Hepatocyte (in vitro differentiated cells): ENCODE results near the gene RAB3GAP1. TPM values are rescaled to one million over a fixed set of nuclear protein-coding genes. Genes with fewer than 3 reads are reported as not detected.

Experiments
- DNase-seq: peaks from one replicate; pipeline ENCODE4 v3.0.0-alpha.2; 2016; ENCODE audit warnings: low spot score
- H2AFZ ChIP-seq: fragments of 200-600 bp; sonication (generic); 2 replicates; pipeline ENCODE4 v1.6.0; 2016; ENCODE audit warnings: antibody characterized with exemption, mild to moderate bottlenecking
- H3K27ac ChIP-seq: fragments of 200-600 bp; sonication (generic); 2 replicates; pipeline ENCODE4 v1.5.1; 2016; ENCODE audit warnings: mild to moderate bottlenecking
- H3K27me3 ChIP-seq: fragments of 200-600 bp; sonication (generic); 2 replicates; pipeline ENCODE4 v1.6.1; 2016
- H3K36me3 ChIP-seq: fragments of 200-600 bp; sonication (generic); replicated peaks from 2 replicates; pipeline ENCODE4 v1.5.1; 2016; ENCODE audit warnings: low read depth; ENCODE audit not compliant: insufficient read depth
- H3K4me1 ChIP-seq: fragments of 200-600 bp; sonication (generic); 2 replicates; pipeline ENCODE4 v1.5.1; 2016; ENCODE audit warnings: mild to moderate bottlenecking, moderate library complexity; ENCODE audit not compliant: insufficient read depth
- H3K4me2 ChIP-seq: fragments of 200-600 bp; sonication (generic); 2 replicates; pipeline ENCODE4 v1.6.0; 2016
- H3K4me3 ChIP-seq: fragments of 200-600 bp; sonication (generic); 2 replicates; pipeline ENCODE4 v1.5.1; 2016; ENCODE audit warnings: mild to moderate bottlenecking
- H3K79me2 ChIP-seq: fragments of 200-600 bp; sonication (generic); 2 replicates; pipeline ENCODE4 v1.6.0; 2017; ENCODE audit warnings: mild to moderate bottlenecking
- H3K9me2 ChIP-seq: fragments of 200-600 bp; sonication (generic); replicated peaks from 2 replicates; pipeline ENCODE4 v1.6.0; 2017; ENCODE audit warnings: mild to moderate bottlenecking; ENCODE audit not compliant: insufficient read depth
- H3K9me3 ChIP-seq: fragments of 200-600 bp; sonication (generic); 2 replicates; pipeline ENCODE4 v1.5.1; 2016; ENCODE audit warnings: low read depth, mild to moderate bottlenecking
- H4K20me1 ChIP-seq: fragments of 200-600 bp; sonication (generic); 2 replicates; pipeline ENCODE4 v1.6.0; 2016; ENCODE audit warnings: mild to moderate bottlenecking; ENCODE audit not compliant: insufficient read depth, poor library complexity, severe bottlenecking
- CTCF ChIP-seq: fragments of 200-600 bp; sonication (generic); IDR thresholded peaks from 2 replicates; pipeline ENCODE4 v1.5.1; 2016; ENCODE audit warnings: antibody characterized with exemption, mild to moderate bottlenecking; ENCODE audit not compliant: poor library complexity
- EZH2 ChIP-seq: fragments of 200-600 bp; sonication (generic); IDR thresholded peaks from 2 replicates; pipeline ENCODE4 v1.6.1; 2016; ENCODE audit warnings: antibody characterized with exemption, mild to moderate bottlenecking, borderline replicate concordance
- EZH2phosphoT487 ChIP-seq: fragments of 200-600 bp; sonication (generic); IDR thresholded peaks from one replicate; pipeline ENCODE4 v1.6.1; 2018; ENCODE audit warnings: antibody characterized with exemption, mild to moderate bottlenecking, low read depth, moderate library complexity; ENCODE audit not compliant: unreplicated experiment, severe bottlenecking
- WGBS: methylation state at CpG from one replicate; pipeline ENCODE4 v1.1.6; 2016; ENCODE audit warnings: low lambda C conversion rate; ENCODE audit errors: missing lambda C conversion rate; 5-methylcytosine and 5-hydroxymethylcytosine counted together
- polyA plus RNA-seq: library from polyadenylated mRNA; unstranded; fragments of >200 nt; fragmentation: Nextera tagmentation; extraction: Ambion mirVana; gene quantifications from 2 replicates; pipeline ENCODE4 v1.2.1, GENCODE V29; 2016
- total RNA-seq: library from RNA; depleted of rRNA; stranded (reverse); fragments of >200 nt; gene quantifications from 2 replicates; pipeline ENCODE4 v1.2.3, GENCODE V29; 2014

The RAB3GAP1 gene
- total and polyA plus RNA-seq, 2 experiments from 2014 or later, result 17.7 to 62.5 TPM

GRCh38 chr2:135142323-135142722 is 90.2 kb downstream of the RAB3GAP1 start:
- Histone ChIP-seq H2AFZ (no peak overlapping the region), H3K27ac (no peak overlapping the region), H3K36me3 (no peaks in the 10 kb centered on the region), H3K27me3 (no peaks in the 10 kb centered on the region), H4K20me1 (no peaks in the 10 kb centered on the region), H3K4me2 (no peak overlapping the region), H3K79me2 (no peaks in the 10 kb centered on the region), H3K4me1 (no peaks in the 10 kb centered on the region), H3K9me2 (no peaks in the 10 kb centered on the region), H3K9me3 (peaks cover 11% of the 10 kb centered on the region), H3K4me3 (no peak overlapping the region)
- TF ChIP-seq CTCF (no peak), EZH2phosphoT487 (no peak), EZH2 (no peak)
- no peak for DNase-seq
- WGBS, result 100% methylated on average over 1 of the region's 1 CpG

GRCh38 chr2:135144343-135144742 is 92.3 kb downstream of the RAB3GAP1 start:
- WGBS, result 100% methylated on average over 2 of the region's 2 CpGs
- H3K27ac ChIP-seq, result no peak overlapping the region
- no peaks in the 10 kb centered on the region for H4K20me1 ChIP-seq
- H3K36me3 ChIP-seq, result no peaks in the 10 kb centered on the region
- peaks cover 5% of the 10 kb centered on the region for H3K79me2 ChIP-seq
- H3K4me1 ChIP-seq, result peaks cover 6% of the 10 kb centered on the region
- no peaks in the 10 kb centered on the region for H3K9me2 ChIP-seq
- no peak overlapping the region for H2AFZ ChIP-seq
- no peak overlapping the region for H3K4me3 ChIP-seq
- no peak overlapping the region for H3K4me2 ChIP-seq
- peaks cover 11% of the 10 kb centered on the region for H3K9me3 ChIP-seq
- H3K27me3 ChIP-seq, result no peaks in the 10 kb centered on the region
- no peak for TF ChIP-seq CTCF
- TF ChIP-seq EZH2phosphoT487, result no peak
- TF ChIP-seq EZH2, result no peak
- no peak for DNase-seq

- no peak overlapping the region for H3K4me2 ChIP-seq
- no peak overlapping the region for H2AFZ ChIP-seq
- no peak overlapping the region for H3K27ac ChIP-seq
- H3K4me3 ChIP-seq, result no peak overlapping the region
- TF ChIP-seq EZH2, result no peak
- TF ChIP-seq CTCF, result no peak
- TF ChIP-seq EZH2phosphoT487, result no peak
- no peaks in the 10 kb centered on the region for H3K36me3 ChIP-seq
- DNase-seq, result no peak
- peaks cover 5% of the 10 kb centered on the region for H3K79me2 ChIP-seq
- H3K9me2 ChIP-seq, result no peaks in the 10 kb centered on the region
- peaks cover 20% of the 10 kb centered on the region for H3K4me1 ChIP-seq
- H3K9me3 ChIP-seq, result no peaks in the 10 kb centered on the region
- no peaks in the 10 kb centered on the region for H3K27me3 ChIP-seq
- WGBS, result 81% methylated on average over 1 of the region's 1 CpG
- no peaks in the 10 kb centered on the region for H4K20me1 ChIP-seq
These were observed 97.2 kb downstream of the RAB3GAP1 start for GRCh38 chr2:135149251-135149650.

- no peaks in the 10 kb centered on the region for H3K36me3 ChIP-seq
These were observed 98.6 kb downstream of the RAB3GAP1 start for GRCh38 chr2:135150725-135151124.

More at GRCh38 chr2:135150725-135151124, 98.6 kb downstream of the RAB3GAP1 start:
- Histone ChIP-seq H3K79me2 (peaks cover 5% of the 10 kb centered on the region), H3K9me2 (no peaks in the 10 kb centered on the region), H3K27ac (peak overlapping the region; percentile 67), H2AFZ (no peak overlapping the region), H3K4me1 (peaks cover 20% of the 10 kb centered on the region), H3K27me3 (no peaks in the 10 kb centered on the region), H3K4me2 (peak overlapping the region; percentile 1), H4K20me1 (no peaks in the 10 kb centered on the region), H3K4me3 (no peak overlapping the region), H3K9me3 (no peaks in the 10 kb centered on the region)
- TF ChIP-seq EZH2phosphoT487 (no peak), CTCF (no peak), EZH2 (no peak)
- 93% methylated on average over 1 of the region's 1 CpG for whole genome bisulfite sequencing
- peak; percentile 22 for DNase-seq
